GM12874 (cell line): Measurements from ENCODE around the gene TPSG1.

Experiments
- CTCF ChIP-seq: IDR thresholded peaks from 2 replicates; pipeline ENCODE4 v1.5.1; 2011; ENCODE audit warnings: low read depth, mild to moderate bottlenecking, control low read depth, low read length, moderate library complexity; ENCODE audit not compliant: insufficient read depth

Gene TPSG1

GRCh38 chr16:1222553-1223354 is 2.3 kb downstream of the TPSG1 start:
- no peak for TF ChIP-seq CTCF

GRCh38 chr16:1221628-1222552 is 3.2 kb downstream of the TPSG1 start:
- TF ChIP-seq CTCF, result no peak

DNA sequence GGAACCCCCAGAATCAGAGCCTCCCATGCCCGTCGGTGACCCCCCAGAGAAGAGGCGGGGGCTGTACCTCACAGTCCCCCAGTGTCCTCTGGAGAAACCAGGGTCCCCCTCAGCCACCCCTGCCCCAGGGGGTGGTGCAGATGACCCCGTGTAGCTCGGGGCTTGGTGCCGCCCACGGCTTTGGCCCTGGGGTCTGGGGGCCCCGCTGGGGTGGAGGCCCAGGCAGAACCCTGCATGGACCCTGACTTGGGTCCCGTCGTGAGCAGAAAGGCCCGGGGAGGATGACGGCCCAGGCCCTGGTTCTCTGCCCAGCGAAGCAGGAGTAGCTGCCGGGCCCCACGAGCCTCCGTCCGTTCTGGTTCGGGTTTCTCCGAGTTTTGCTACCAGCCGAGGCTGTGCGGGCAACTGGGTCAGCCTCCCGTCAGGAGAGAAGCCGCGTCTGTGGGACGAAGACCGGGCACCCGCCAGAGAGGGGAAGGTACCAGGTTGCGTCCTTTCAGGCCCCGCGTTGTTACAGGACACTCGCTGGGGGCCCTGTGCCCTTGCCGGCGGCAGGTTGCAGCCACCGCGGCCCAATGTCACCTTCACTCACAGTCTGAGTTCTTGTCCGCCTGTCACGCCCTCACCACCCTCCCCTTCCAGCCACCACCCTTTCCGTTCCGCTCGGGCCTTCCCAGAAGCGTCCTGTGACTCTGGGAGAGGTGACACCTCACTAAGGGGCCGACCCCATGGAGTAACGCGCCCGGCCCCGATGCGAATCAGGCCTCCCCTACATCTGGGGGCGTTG is 4.0 kb downstream of the TPSG1 start:
- TF ChIP-seq CTCF, result no peak

- TF ChIP-seq CTCF, result no peak
Observed at GRCh38 chr16:1220098-1220728, 4.9 kb downstream of the TPSG1 start.

- no peak for TF ChIP-seq CTCF
Observed at GRCh38 chr16:1218930-1219611, 6.0 kb downstream of the TPSG1 start.

DNA sequence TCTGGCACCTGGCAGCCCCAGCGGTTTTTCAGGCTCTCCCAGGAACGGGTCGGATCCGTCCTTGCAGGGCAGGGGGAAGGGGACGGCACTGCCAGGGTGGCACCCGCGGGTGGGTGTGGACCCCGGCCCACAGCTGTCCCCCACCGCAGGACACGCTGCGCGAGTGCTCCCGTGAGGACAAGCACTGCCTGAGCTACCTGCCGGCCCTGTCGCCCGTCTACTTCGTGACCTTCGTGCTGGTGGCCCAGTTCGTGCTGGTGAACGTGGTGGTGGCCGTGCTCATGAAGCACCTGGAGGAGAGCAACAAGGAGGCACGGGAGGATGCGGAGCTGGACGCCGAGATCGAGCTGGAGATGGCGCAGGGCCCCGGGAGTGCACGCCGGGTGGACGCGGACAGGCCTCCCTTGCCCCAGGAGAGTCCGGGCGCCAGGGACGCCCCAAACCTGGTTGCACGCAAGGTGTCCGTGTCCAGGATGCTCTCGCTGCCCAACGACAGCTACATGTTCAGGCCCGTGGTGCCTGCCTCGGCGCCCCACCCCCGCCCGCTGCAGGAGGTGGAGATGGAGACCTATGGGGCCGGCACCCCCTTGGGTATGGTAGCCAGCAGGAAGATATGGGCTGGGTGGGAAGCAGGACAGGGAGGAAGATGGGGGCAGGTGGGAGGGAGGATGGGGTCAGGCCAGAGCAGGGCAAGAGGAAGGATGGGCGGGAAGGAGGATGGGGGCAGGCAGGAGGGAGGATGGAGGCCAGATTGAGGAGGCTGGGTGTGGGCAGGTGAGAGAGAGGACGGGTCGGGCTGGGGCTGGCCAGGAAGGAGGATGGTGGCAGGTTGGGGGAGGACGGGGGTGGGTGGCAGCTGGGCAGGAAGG is 6.8 kb downstream of the TPSG1 start:
- TF ChIP-seq CTCF, result no peak
